H1 (cell line): ENCODE results near the gene TBC1D4. TPM values are rescaled to one million over a fixed set of nuclear protein-coding genes. Genes with fewer than 3 reads are reported as not detected.

ENCODE experiments used
- CHD1 ChIP-seq: IDR thresholded peaks from 2 replicates; pipeline ENCODE4 v1.6.1; 2012; ENCODE audit warnings: low read depth, low read length, improper control_type of control experiment
- KDM1A ChIP-seq: fragments of 200-600, 300-600 bp; sonication (generic); IDR thresholded peaks from 2 replicates; pipeline ENCODE4 v1.7.1; 2016; ENCODE audit warnings: mild to moderate bottlenecking, low read length, borderline replicate concordance
- TAF1 ChIP-seq: IDR thresholded peaks from 2 replicates; pipeline ENCODE4 v1.6.1; 2011; ENCODE audit warnings: mild to moderate bottlenecking, low read depth, low read length
- polyA plus RNA-seq, 7 experiments: library from polyadenylated mRNA; depleted of rRNA in 3 of 7; stranded (reverse) in 5 of 7; unstranded in 2 of 7; fragments of >200 nt in 5 of 7; fragments of 200-250 nt in 2 of 7; gene quantifications; 1 replicate in 5 of 7; 2 replicates in 1 of 7; 4 replicates in 1 of 7; pipeline versions ENCODE4 v1.2.1 to v1.2.3, GENCODE V29; 2011 to 2013; ENCODE audit warnings: missing spikeins in 2 of 7, mixed read lengths in 2 of 7
- total RNA-seq: library from RNA; stranded (reverse); fragmentation: NEBNext Ultra II Directional; extraction: Animal tissue kit (Norgen Biotek cat#: 25700); gene quantifications from 2 replicates; pipeline ENCODE4 v1.2.1, GENCODE V29; 2021
- TF ChIP-seq, protein P1 (sequence below): IDR thresholded peaks from 2 replicates; pipeline ENCODE4 v1.6.1; 2012; ENCODE audit warnings: inconsistent platforms

Gene TBC1D4
- total and polyA plus RNA-seq, 2 of the 8 experiments (the other 6 are each of a cell fraction or from before 2014, with no cell fraction given), result 16.7 to 39.0 TPM

- TF ChIP-seq, protein P1, sequence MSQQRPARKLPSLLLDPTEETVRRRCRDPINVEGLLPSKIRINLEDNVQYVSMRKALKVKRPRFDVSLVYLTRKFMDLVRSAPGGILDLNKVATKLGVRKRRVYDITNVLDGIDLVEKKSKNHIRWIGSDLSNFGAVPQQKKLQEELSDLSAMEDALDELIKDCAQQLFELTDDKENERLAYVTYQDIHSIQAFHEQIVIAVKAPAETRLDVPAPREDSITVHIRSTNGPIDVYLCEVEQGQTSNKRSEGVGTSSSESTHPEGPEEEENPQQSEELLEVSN, result no peak
- TF ChIP-seq TAF1 (no peak), KDM1A (no peak), CHD1 (no peak)
Observed at GRCh38 chr13:75375329-75375728, 106.6 kb downstream of the TBC1D4 start (continued).
